ENCODE results near the gene TFEB.
"Not testable (repeated sequence)": the region's sequence is repeated elsewhere in the genome, so short reads cannot be mapped to it uniquely, and the experiment has no call there.

Gene TFEB

GRCh38 chr6:41770381-41771057 is 35.1 kb upstream of the TFEB start:
- Mint-ChIP-seq H3K4me3 (no peak overlapping the region), H3K36me3 (peaks cover 2% of the 10 kb centered on the region), H3K9me3 (ENCODE audit: low read depth) (no peaks in the 10 kb centered on the region), H3K4me1 (ENCODE audit: low read depth) (no peaks in the 10 kb centered on the region), H3K27me3 (no peaks in the 10 kb centered on the region), H3K27ac (no peak overlapping the region)

GRCh38 chr6:41769376-41769775 is 34.0 kb upstream of the TFEB start:
- Mint-ChIP-seq H3K9me3 (ENCODE audit: low read depth) (no peaks in the 10 kb centered on the region), H3K4me1 (ENCODE audit: low read depth) (no peaks in the 10 kb centered on the region), H3K27ac (no peak overlapping the region), H3K4me3 (no peak overlapping the region), H3K27me3 (no peaks in the 10 kb centered on the region), H3K36me3 (peaks cover 2% of the 10 kb centered on the region)

GRCh38 chr6:41768545-41769308 is 33.3 kb upstream of the TFEB start:
- H3K27ac Mint-ChIP-seq = no peak overlapping the region

GRCh38 chr6:41767112-41767833 is 31.9 kb upstream of the TFEB start:
- no peak overlapping the region for H3K27ac Mint-ChIP-seq
- no peaks in the 10 kb centered on the region for H3K9me3 Mint-ChIP-seq (ENCODE audit: low read depth)
- no peaks in the 10 kb centered on the region for H3K27me3 Mint-ChIP-seq
- H3K36me3 Mint-ChIP-seq = peaks cover 4% of the 10 kb centered on the region
- H3K4me1 Mint-ChIP-seq (ENCODE audit: low read depth) = no peaks in the 10 kb centered on the region
- H3K4me3 Mint-ChIP-seq = no peak overlapping the region

More at GRCh38 chr6:41768545-41769308, 33.3 kb upstream of the TFEB start:
- Mint-ChIP-seq H3K9me3 (ENCODE audit: low read depth) (no peaks in the 10 kb centered on the region), H3K4me1 (ENCODE audit: low read depth) (no peaks in the 10 kb centered on the region), H3K4me3 (no peak overlapping the region), H3K27me3 (no peaks in the 10 kb centered on the region), H3K36me3 (peaks cover 2% of the 10 kb centered on the region)

GRCh38 chr6:41766043-41766664 is 30.7 kb upstream of the TFEB start:
- H3K27me3 Mint-ChIP-seq; H3K27ac Mint-ChIP-seq; H3K9me3 Mint-ChIP-seq (ENCODE audit: low read depth); H3K4me1 Mint-ChIP-seq (ENCODE audit: low read depth); H3K36me3 Mint-ChIP-seq; H3K4me3 Mint-ChIP-seq: not testable (repeated sequence)

- Mint-ChIP-seq H3K36me3 (peaks cover 2% of the 10 kb centered on the region), H3K9me3 (ENCODE audit: low read depth) (no peaks in the 10 kb centered on the region), H3K4me3 (no peak overlapping the region), H3K27me3 (no peaks in the 10 kb centered on the region), H3K27ac (no peak overlapping the region), H3K4me1 (ENCODE audit: low read depth) (no peaks in the 10 kb centered on the region)
Measured at GRCh38 chr6:41763470-41763869, 28.1 kb upstream of the TFEB start.

GRCh38 chr6:41759905-41760579 is 24.6 kb upstream of the TFEB start:
- no peaks in the 10 kb centered on the region for H3K27me3 Mint-ChIP-seq
- H3K9me3 Mint-ChIP-seq (ENCODE audit: low read depth) = no peaks in the 10 kb centered on the region
- H3K27ac Mint-ChIP-seq = no peak overlapping the region

GRCh38 chr6:41759106-41759904 is 23.9 kb upstream of the TFEB start:
- Mint-ChIP-seq H3K27me3 (no peaks in the 10 kb centered on the region), H3K9me3 (ENCODE audit: low read depth) (no peaks in the 10 kb centered on the region), H3K4me1 (ENCODE audit: low read depth) (peaks cover 1% of the 10 kb centered on the region), H3K27ac (no peak overlapping the region), H3K36me3 (peaks cover 2% of the 10 kb centered on the region), H3K4me3 (no peak overlapping the region)

More at GRCh38 chr6:41759905-41760579, 24.6 kb upstream of the TFEB start:
- Mint-ChIP-seq H3K36me3 (peaks cover 2% of the 10 kb centered on the region), H3K4me1 (ENCODE audit: low read depth) (peaks cover 1% of the 10 kb centered on the region), H3K4me3 (no peak overlapping the region)

GRCh38 chr6:41758641-41759035 is 23.2 kb upstream of the TFEB start:
- Mint-ChIP-seq H3K27ac (no peak overlapping the region), H3K36me3 (peaks cover 2% of the 10 kb centered on the region), H3K27me3 (no peaks in the 10 kb centered on the region), H3K4me1 (ENCODE audit: low read depth) (peaks cover 1% of the 10 kb centered on the region), H3K4me3 (no peak overlapping the region), H3K9me3 (ENCODE audit: low read depth) (no peaks in the 10 kb centered on the region)

GRCh38 chr6:41757931-41758640 is 22.7 kb upstream of the TFEB start:
- no peaks in the 10 kb centered on the region for H3K9me3 Mint-ChIP-seq (ENCODE audit: low read depth)
- H3K4me3 Mint-ChIP-seq = no peak overlapping the region
- no peaks in the 10 kb centered on the region for H3K27me3 Mint-ChIP-seq
- no peak overlapping the region for H3K27ac Mint-ChIP-seq
- peaks cover 1% of the 10 kb centered on the region for H3K4me1 Mint-ChIP-seq (ENCODE audit: low read depth)
- H3K36me3 Mint-ChIP-seq = peaks cover 2% of the 10 kb centered on the region

- H3K36me3 Mint-ChIP-seq = no peaks in the 10 kb centered on the region
- peaks cover 1% of the 10 kb centered on the region for H3K4me1 Mint-ChIP-seq (ENCODE audit: low read depth)
- no peaks in the 10 kb centered on the region for H3K27me3 Mint-ChIP-seq
- no peaks in the 10 kb centered on the region for H3K9me3 Mint-ChIP-seq (ENCODE audit: low read depth)
- H3K27ac Mint-ChIP-seq = no peak overlapping the region
- H3K4me3 Mint-ChIP-seq = no peak overlapping the region
Measured at GRCh38 chr6:41757271-41757670, 21.9 kb upstream of the TFEB start.

GRCh38 chr6:41756354-41756753 is 20.9 kb upstream of the TFEB start:
- Mint-ChIP-seq H3K4me1 (ENCODE audit: low read depth) (peaks cover 1% of the 10 kb centered on the region), H3K27ac (no peak overlapping the region), H3K9me3 (ENCODE audit: low read depth) (no peaks in the 10 kb centered on the region), H3K36me3 (no peaks in the 10 kb centered on the region), H3K4me3 (no peak overlapping the region), H3K27me3 (no peaks in the 10 kb centered on the region)

- Mint-ChIP-seq H3K4me1 (ENCODE audit: low read depth) (peaks cover 1% of the 10 kb centered on the region), H3K9me3 (ENCODE audit: low read depth) (no peaks in the 10 kb centered on the region), H3K4me3 (no peak overlapping the region), H3K27me3 (no peaks in the 10 kb centered on the region), H3K27ac (no peak overlapping the region), H3K36me3 (no peaks in the 10 kb centered on the region)
Measured at GRCh38 chr6:41755895-41756294, 20.5 kb upstream of the TFEB start.

Measured in activated naive CD8-positive, alpha-beta T cell (primary cell).